GM21390 (cell line): ENCODE measurements around the gene IL18.
"Not testable (repeated sequence)": the region's sequence is repeated elsewhere in the genome, so short reads cannot be mapped to it uniquely, and the experiment has no call there.

ENCODE experiments used
- ATAC-seq: cut with Tn5 transposase; IDR thresholded peaks from one replicate; pipeline ENCODE4 v1.9.1; 2021; ENCODE audit not compliant: unreplicated experiment

Gene IL18

DNA sequence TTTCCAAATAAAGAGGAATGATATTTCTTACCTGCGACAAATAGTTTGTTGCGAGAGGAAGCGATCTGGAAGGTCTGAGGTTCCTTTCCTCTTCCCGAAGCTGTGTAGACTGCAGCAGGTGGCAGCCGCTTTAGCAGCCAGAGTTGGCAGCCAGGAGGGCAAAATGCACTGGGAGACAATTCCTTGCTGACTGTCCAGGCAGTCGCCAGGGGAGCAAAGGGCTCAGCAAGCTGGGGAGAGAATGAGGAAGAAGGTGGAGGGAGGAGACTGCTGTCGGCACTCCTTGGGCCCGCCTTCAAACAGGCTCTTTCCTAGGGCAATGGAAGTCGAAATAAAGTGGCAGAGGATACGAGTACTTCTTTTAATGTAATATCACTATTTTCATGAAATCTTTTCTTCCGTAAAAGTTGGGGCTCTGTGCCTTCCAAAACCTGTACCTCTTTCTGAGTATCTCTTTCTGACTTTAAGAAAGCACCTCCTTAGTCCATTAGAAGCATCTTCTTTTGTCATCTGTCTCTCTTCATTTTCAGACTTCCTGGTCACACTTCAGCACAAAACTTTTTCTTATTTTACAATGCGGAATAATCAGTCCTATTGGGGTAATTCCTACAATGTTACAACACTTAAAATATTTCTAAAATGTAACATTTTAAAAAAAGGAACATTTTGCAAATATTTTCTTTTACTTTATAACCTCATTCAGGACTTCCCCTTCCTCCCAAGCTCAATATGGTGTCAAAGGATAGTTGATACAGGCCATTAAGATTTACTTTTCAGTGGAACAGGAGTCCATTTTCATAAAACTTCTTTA lies at the start of gene IL18:
Gene IL18, minus strand, starts transcription at position 220 of the 811 bp plus-strand sequence. CDS start 9,041 bp downstream, outside the sequence.
- ATAC-seq, result no peak

- no peak for ATAC-seq
These were observed 48.8 kb upstream of the IL18 start for GRCh38 chr11:112212710-112213109.

GRCh38 chr11:112212290-112212689 lies 48.4 kb upstream of the IL18 start:
- ATAC-seq, result no peak

DNA sequence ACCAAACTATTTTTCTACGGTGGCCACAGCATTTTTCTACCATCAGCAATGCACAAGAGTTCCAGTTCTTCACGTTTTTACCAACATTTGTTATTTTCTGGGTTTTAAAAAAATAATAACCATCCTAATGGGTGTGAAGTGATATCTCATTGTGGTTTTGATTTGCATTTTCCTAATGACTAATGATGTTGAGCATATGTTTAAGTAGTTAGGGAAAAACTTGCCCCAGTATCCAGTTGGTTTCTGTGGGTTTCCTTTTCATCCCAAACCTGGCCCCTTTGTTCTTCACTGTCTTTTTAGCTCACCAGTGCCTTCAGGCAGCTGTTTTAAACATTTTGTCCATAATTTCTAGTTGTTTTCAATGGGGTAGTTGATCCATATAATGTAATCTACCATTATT lies 47.6 kb upstream of the IL18 start:
- ATAC-seq, result no peak

DNA sequence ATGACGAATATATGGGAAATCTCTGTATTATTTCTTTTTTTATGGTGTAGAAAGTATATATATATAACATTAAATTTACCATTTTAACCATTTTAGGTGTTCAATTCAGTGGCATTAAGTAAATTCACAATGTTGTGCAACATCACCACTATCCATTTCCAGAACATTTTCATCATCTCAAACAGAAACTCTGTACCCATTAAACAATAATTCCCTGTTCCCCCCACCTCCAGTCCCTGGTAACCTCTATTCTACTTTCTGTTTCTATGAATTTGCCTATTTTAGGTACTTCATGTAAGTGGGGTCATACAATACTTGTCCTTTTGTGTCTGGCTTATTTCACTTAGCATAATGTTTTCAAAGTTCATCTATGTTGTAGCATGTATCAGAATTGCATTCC lies 47.0 kb upstream of the IL18 start:
- no peak for ATAC-seq

DNA sequence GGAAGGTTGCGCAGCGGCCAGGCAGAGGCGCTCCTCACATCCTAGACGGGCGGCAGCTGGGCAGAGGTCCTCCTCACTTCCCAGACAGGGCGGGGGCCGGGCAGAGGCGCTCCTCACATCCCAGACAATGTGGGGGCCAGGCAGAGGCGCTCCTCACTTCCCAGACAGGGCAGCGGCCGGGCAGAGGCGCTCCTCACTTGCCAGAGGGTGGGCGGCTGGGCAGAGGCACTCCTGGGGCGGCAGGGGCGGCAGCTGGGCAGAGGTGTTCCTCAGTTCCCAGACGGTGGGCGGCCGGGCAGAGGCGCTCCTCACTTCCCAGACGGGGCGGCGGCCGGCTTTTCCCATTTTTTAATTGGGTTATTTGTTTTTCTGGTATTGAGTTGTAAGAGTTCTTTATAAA lies 42.2 kb upstream of the IL18 start:
- no peak for ATAC-seq

GRCh38 chr11:112200252-112200651 lies 36.4 kb upstream of the IL18 start:
- no peak for ATAC-seq

DNA sequence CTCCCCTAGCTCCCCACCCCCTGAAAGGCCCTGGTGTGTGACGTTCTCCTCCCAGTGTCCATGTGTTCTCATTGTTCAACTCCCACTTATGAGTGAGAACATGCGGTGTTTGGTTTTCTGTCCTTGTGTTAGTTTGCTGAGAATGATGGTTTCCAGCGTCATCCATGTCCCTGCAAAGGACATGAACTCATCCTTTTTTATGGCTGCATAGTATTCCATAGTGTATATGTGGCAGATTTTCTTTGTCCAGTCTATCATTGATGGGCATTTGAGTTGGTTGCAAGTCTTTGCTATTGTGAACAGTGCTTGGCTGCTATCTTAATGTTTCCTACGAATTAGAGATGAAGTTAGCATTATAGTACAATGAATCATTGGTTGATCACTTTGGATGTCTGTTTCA lies 35.2 kb upstream of the IL18 start:
- ATAC-seq, result not testable (repeated sequence)

DNA sequence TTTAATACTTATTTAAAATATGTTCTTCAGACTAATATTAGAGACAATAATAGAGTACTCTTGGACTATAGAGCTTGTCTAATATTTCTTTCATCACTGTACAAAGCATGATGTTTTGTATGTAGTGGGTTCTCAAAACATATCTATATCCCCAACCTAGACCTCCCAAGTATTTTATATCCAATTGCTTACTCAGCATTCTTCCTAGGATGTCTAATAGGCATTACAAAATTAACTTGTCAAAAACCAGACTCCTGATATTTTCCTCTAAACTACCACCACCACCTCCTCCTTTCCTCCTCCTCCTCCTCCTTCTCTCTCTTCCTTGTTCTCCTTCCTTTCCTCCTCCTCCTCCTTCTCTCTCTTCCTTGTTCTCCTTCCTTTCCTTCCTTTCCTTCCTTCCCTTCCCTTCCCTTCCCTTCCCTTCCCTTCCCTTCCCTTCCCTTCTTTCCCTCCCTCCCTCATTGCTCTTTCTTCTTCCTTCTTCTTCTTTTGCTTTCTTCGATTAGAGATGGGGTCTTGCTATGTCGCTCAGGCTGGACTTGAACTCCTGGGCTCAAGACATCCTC lies 32.7 kb upstream of the IL18 start:
- no peak for ATAC-seq

DNA sequence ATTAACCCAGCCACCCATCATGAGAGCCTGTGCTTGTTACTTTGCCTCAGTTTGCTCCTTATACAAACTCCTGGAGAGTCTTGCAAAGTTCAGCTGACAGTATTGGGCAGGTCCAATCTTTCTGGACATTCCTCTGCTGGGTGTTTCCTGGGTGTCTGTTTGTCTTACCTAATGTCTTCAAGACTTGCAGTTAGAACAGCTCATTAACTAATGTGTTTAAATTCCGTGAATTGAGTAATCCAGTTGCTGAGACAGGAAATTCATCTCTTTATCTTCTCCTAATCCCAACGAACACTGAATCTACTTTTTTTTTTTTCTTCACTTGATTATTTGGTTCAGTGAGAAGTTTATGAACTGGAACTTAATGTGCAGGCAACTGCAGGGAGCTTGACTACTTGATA lies 32.1 kb upstream of the IL18 start:
- ATAC-seq, result no peak

- ATAC-seq, result not testable (repeated sequence)
These were observed 31.2 kb upstream of the IL18 start for GRCh38 chr11:112195113-112195512.

DNA sequence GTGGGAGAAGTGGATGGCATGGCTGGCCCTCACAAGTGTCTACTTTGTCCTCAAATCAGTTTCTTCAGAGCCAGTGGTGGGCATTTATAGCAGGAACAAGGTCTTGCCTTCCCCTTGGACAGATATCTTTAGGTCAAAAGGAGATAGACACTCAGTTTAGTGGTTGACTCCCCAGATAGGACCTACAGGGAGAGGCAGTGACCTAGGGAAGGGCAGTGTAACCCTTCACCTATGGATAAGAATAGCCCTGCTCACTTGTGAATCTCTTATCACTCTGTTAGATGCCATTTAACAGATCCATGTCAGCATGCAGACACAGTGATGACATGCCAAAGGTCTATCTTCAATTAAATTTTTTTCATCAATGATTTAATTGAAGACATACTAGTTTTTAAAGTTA lies 22.4 kb upstream of the IL18 start:
- ATAC-seq, result no peak

DNA sequence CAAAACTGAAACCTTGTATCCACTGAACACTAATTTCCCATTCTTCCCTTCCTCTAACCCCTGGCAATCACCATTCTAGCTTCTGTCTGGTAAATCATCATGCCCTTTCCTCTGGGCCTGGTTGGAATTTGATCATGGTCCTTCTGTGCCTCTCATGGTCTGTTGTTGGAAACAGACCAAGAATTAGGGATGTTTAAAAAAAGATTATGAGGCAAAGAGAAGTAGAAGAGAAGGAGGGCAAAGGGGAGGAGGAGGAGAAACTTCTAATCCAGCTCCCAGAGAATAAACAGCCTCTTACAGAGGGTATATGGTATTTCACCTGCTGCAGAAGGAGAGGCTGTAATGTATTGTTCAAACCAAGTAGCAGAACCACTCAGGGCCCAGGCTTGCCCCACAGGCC lies 22.0 kb upstream of the IL18 start:
- no peak for ATAC-seq

DNA sequence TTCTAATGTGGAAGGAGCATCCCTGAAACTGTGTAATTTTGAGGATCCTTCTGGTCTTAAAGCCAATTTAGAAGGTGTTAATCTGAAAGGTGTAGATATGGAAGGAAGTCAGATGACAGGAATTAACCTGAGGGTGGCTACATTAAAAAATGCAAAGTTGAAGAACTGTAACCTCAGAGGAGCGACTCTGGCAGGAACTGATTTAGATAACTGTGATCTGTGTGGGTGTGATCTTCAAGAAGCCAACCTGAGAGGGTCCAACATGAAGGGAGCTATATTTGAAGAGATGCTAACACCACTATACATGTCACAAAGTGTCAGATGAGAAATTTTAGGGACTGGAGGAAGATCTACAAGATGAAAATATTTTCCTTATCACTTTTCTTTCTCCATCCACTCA lies 19.0 kb upstream of the IL18 start:
- ATAC-seq, result no peak

DNA sequence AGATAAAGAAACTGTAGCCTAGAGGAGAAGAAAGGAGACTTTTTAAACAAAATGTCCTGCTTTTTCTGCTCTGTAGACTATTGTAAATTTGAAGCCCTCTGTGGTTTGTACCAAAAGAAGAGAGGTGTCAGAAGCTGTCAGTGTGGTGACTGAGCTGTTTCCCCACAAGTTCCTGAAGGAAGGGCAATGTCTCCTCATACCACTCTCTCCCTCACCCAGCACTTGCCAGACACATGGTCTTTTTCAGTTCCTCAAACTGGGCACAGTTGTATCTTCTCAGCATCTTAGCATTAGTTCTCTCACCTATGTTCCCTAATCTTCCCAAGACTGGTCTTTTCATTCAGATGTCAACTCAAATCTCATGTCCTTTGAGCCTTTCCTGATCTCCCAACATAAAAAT lies 15.7 kb upstream of the IL18 start:
- ATAC-seq, result peak; percentile 74

GRCh38 chr11:112178936-112179335 lies 15.0 kb upstream of the IL18 start:
- no peak for ATAC-seq

DNA sequence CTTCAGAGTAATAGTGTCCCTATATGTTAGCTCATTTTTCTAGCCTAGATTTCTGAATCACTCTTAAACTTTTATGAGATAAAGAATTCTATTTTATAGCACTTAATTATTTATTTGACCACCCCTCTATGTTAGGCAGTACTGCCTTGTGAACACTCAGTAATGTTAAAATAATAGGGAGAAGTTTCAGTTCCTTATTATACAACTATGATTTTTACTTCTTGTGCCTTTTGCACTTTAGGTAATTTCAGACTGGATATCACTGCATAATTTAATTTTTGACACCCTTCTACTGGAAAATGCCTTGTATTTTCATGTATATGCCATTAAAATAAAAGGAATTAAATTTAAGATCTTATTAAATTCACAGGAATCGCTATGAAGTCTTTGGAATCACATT lies 14.5 kb upstream of the IL18 start:
- no peak for ATAC-seq

- ATAC-seq, result no peak
These were observed 13.7 kb upstream of the IL18 start for GRCh38 chr11:112177589-112177988.

DNA sequence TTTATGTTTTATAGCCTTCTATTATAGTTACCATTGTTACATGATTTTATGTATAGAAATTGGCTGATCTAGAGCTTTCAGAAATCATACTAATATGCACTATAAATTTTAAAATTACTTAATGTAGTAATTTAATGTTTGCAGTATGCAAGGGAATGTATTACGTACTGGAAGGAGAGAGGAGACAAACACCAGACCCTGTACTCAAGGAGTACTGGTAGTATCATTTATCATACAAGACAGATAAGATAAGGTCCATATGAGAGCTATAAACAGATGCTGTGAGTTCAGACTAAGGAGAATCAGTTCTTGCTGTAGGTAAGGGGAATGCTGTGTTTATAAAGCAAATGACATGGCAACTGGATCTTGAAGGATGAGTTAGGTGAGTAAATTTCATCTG lies 12.2 kb upstream of the IL18 start:
- no peak for ATAC-seq

- ATAC-seq, result no peak
These were observed 11.7 kb upstream of the IL18 start for GRCh38 chr11:112175599-112175952.

DNA sequence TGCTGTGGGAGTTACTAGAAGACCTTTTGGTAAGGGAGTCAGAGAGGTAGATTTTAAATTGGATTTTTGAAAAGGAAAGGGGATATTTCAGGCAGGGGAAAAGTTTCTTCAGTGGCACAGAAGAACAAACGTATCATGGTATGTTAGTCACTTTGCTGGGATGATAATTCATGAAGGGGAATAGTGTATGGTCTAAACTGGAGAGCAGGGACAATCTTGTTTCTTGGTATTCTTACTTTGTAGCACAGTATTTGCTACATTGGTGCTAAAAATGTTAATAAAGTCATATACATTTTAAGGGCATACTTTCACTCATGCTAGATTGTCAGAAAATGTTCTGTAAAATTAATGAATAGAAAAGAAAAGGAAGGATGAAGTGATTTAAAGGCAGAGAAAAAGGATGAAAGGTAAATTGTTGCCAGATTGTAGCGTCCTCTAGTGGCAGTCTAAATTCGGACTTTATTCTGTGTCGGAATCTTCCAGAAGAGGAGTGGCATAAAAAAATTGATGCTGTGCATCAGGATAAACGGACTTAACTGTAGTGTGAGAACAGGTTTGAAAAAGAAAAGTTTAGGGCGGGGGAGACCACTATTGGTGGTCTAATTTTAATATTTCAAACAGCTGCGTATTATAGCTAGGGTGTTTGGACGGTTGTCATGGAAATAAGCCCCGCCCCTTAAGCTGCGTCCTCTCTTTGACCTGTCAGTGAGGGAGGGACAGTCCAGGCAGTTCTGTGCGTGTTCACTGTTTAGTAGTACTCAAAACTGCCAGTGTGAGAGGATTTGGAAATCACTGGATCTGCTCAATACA lies 11.1 kb upstream of the IL18 start, which contains the start of gene BCO2:
Gene BCO2, plus strand, starts transcription at position 724 of the 810 bp plus-strand sequence. CDS start 90 bp downstream, outside the sequence.
- peak; percentile 52 for ATAC-seq

DNA sequence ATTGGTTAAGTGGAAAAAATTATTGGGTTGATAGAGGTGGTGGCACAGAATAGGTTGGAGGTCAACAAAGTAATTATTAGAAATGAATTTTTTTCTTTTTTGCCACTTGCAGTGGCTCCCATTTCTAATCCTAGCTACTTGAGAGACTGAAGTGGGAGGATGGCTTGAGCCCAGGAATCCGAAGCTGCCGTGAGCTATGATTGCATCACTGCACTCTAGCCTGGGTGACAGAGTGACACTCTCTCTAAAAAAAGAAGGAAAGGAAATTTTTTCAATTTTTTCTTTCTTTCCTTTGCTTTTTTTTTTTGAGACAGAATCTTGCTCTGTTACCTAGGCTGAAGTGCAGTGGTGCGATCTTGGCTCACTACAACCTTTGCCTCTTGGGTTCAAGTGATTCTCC lies 9.3 kb upstream of the IL18 start:
- ATAC-seq, result no peak
